ENCODE data around the gene SLC7A5. TPM values are rescaled to one million over a fixed set of nuclear protein-coding genes. Genes with fewer than 3 reads are reported as not detected.

Gene SLC7A5
- total RNA-seq, 2 experiments from 2014 or later, result 73.1 to 77.1 TPM

- Mint-ChIP-seq H3K4me1 (peaks cover 21% of the 10 kb centered on the region), H3K4me3 (no peak overlapping the region), H3K27ac (no peak overlapping the region), H3K9me3 (no peaks in the 10 kb centered on the region), H3K36me3 (ENCODE audit: low read depth) (peaks cover 19% of the 10 kb centered on the region), H3K27me3 (no peaks in the 10 kb centered on the region)
- CTCF ChIA-PET, result interaction anchor here (1.0 to 2.7 kb wide), 5 partner anchors 9 to 67 kb away, joined by 3 to 16 read pairs (median 9); no protein-coding TSS in a partner anchor
- no peak for DNase-seq
- POLR2A ChIA-PET, result no interaction called here
These were observed 23.3 kb downstream of the SLC7A5 start for GRCh38 chr16:87845807-87846619.

GRCh38 chr16:87845213-87845612 is 24.1 kb downstream of the SLC7A5 start:
- Mint-ChIP-seq H3K4me3 (no peak overlapping the region), H3K27ac (no peak overlapping the region), H3K36me3 (ENCODE audit: low read depth) (peaks cover 17% of the 10 kb centered on the region), H3K9me3 (no peaks in the 10 kb centered on the region), H3K27me3 (no peaks in the 10 kb centered on the region), H3K4me1 (peaks cover 16% of the 10 kb centered on the region)
- DNase-seq, result no peak
- ChIA-PET CTCF (interaction anchor here (1.0 to 2.7 kb wide), 3 partner anchors 26 to 66 kb away, joined by 3 to 16 read pairs (median 9); no protein-coding TSS in a partner anchor), POLR2A (no interaction called here)

GRCh38 chr16:87844809-87845208 is 24.5 kb downstream of the SLC7A5 start:
- ChIA-PET POLR2A (no interaction called here), CTCF (interaction anchor here (2.3 to 2.7 kb wide), 2 partner anchors 27 to 66 kb away, joined by 9 to 16 read pairs; no protein-coding TSS in a partner anchor)

GRCh38 chr16:87844120-87844733 is 25.1 kb downstream of the SLC7A5 start:
- ChIA-PET CTCF (interaction anchor here (2.3 kb wide), 1 partner anchor 27 kb away, joined by 9 read pairs; no protein-coding TSS in a partner anchor), POLR2A (no interaction called here)
- Mint-ChIP-seq H3K4me1 (peaks cover 10% of the 10 kb centered on the region), H3K9me3 (no peaks in the 10 kb centered on the region), H3K27ac (no peak overlapping the region), H3K36me3 (ENCODE audit: low read depth) (peaks cover 14% of the 10 kb centered on the region), H3K4me3 (no peak overlapping the region), H3K27me3 (no peaks in the 10 kb centered on the region)
- DNase-seq, result no peak

More at GRCh38 chr16:87844809-87845208, 24.5 kb downstream of the SLC7A5 start:
- peaks cover 12% of the 10 kb centered on the region for H3K4me1 Mint-ChIP-seq
- no peak overlapping the region for H3K27ac Mint-ChIP-seq
- DNase-seq, result no peak
- peaks cover 16% of the 10 kb centered on the region for H3K36me3 Mint-ChIP-seq (ENCODE audit: low read depth)
- H3K27me3 Mint-ChIP-seq, result no peaks in the 10 kb centered on the region
- no peaks in the 10 kb centered on the region for H3K9me3 Mint-ChIP-seq
- no peak overlapping the region for H3K4me3 Mint-ChIP-seq

- peaks cover 14% of the 10 kb centered on the region for H3K36me3 Mint-ChIP-seq (ENCODE audit: low read depth)
- POLR2A ChIA-PET, result no interaction called here
- H3K27me3 Mint-ChIP-seq, result no peaks in the 10 kb centered on the region
These were observed 25.6 kb downstream of the SLC7A5 start for GRCh38 chr16:87843678-87844105.

GRCh38 chr16:87842209-87842869 is 27.0 kb downstream of the SLC7A5 start:
- peaks cover 18% of the 10 kb centered on the region for H3K36me3 Mint-ChIP-seq (ENCODE audit: low read depth)
- ChIA-PET CTCF (interaction anchor here (0.9 to 2.5 kb wide), 2 partner anchors 9 to 63 kb away, joined by 3 to 7 read pairs; no protein-coding TSS in a partner anchor), POLR2A (no interaction called here)
- H3K27ac Mint-ChIP-seq, result peak overlapping the region; percentile 31
- H3K4me1 Mint-ChIP-seq, result peaks cover 10% of the 10 kb centered on the region
- no peak for DNase-seq
- H3K9me3 Mint-ChIP-seq, result no peaks in the 10 kb centered on the region
- H3K27me3 Mint-ChIP-seq, result no peaks in the 10 kb centered on the region
- H3K4me3 Mint-ChIP-seq, result no peak overlapping the region

More at GRCh38 chr16:87843678-87844105, 25.6 kb downstream of the SLC7A5 start:
- Mint-ChIP-seq H3K4me3 (no peak overlapping the region), H3K27ac (no peak overlapping the region), H3K9me3 (no peaks in the 10 kb centered on the region), H3K4me1 (peaks cover 10% of the 10 kb centered on the region)
- DNase-seq, result no peak
- CTCF ChIA-PET, result no interaction called here

- no peaks in the 10 kb centered on the region for H3K27me3 Mint-ChIP-seq
- peaks cover 14% of the 10 kb centered on the region for H3K4me1 Mint-ChIP-seq
- no peak overlapping the region for H3K4me3 Mint-ChIP-seq
- H3K36me3 Mint-ChIP-seq (ENCODE audit: low read depth), result peaks cover 23% of the 10 kb centered on the region
- H3K27ac Mint-ChIP-seq, result peak overlapping the region; percentile 31
- H3K9me3 Mint-ChIP-seq, result no peaks in the 10 kb centered on the region
- ChIA-PET CTCF (interaction anchor here (2.5 kb wide), 1 partner anchor 62 kb away, joined by 7 read pairs; no protein-coding TSS in a partner anchor), POLR2A (no interaction called here)
- DNase-seq, result no peak
These were observed 27.7 kb downstream of the SLC7A5 start for GRCh38 chr16:87841340-87842208.

GRCh38 chr16:87840271-87840978 is 28.9 kb downstream of the SLC7A5 start:
- Mint-ChIP-seq H3K4me3 (no peak overlapping the region), H3K36me3 (ENCODE audit: low read depth) (peaks cover 28% of the 10 kb centered on the region), H3K9me3 (no peaks in the 10 kb centered on the region), H3K27ac (no peak overlapping the region), H3K4me1 (peaks cover 14% of the 10 kb centered on the region), H3K27me3 (no peaks in the 10 kb centered on the region)
- ChIA-PET CTCF (interaction anchor here (0.5 to 3.1 kb wide), 6 partner anchors 9 to 407 kb away, joined by 3 to 20 read pairs (median 5); no protein-coding TSS in a partner anchor), POLR2A (no interaction called here)
- no peak for DNase-seq

- no peaks in the 10 kb centered on the region for H3K27me3 Mint-ChIP-seq
- CTCF ChIA-PET, result interaction anchor here (0.9 to 3.1 kb wide), 4 partner anchors 10 to 61 kb away, joined by 3 to 20 read pairs (median 8); no protein-coding TSS in a partner anchor
- peaks cover 14% of the 10 kb centered on the region for H3K4me1 Mint-ChIP-seq
- H3K9me3 Mint-ChIP-seq, result no peaks in the 10 kb centered on the region
- peaks cover 30% of the 10 kb centered on the region for H3K36me3 Mint-ChIP-seq (ENCODE audit: low read depth)
- DNase-seq, result no peak
- no peak overlapping the region for H3K27ac Mint-ChIP-seq
- POLR2A ChIA-PET, result no interaction called here
- H3K4me3 Mint-ChIP-seq, result no peak overlapping the region
These were observed 29.6 kb downstream of the SLC7A5 start for GRCh38 chr16:87839542-87840270.

GRCh38 chr16:87838643-87839541 is 30.4 kb downstream of the SLC7A5 start:
- no peaks in the 10 kb centered on the region for H3K27me3 Mint-ChIP-seq
- H3K27ac Mint-ChIP-seq, result no peak overlapping the region
- POLR2A ChIA-PET, result no interaction called here
- CTCF ChIA-PET, result interaction anchor here (0.6 to 3.1 kb wide), 5 partner anchors 11 to 60 kb away, joined by 3 to 20 read pairs (median 4); no protein-coding TSS in a partner anchor
- H3K36me3 Mint-ChIP-seq (ENCODE audit: low read depth), result peaks cover 34% of the 10 kb centered on the region
- no peak overlapping the region for H3K4me3 Mint-ChIP-seq
- DNase-seq, result no peak
- H3K9me3 Mint-ChIP-seq, result no peaks in the 10 kb centered on the region
- peaks cover 14% of the 10 kb centered on the region for H3K4me1 Mint-ChIP-seq
